K562 (cell line): ENCODE measurements around the gene SLCO2A1. TPM values are rescaled to one million over a fixed set of nuclear protein-coding genes. Genes with fewer than 3 reads are reported as not detected.

Source experiments
- CTCFL ChIP-seq: IDR thresholded peaks from 2 replicates; pipeline ENCODE4 v1.6.1; 2011; ENCODE audit warnings: borderline replicate concordance, low read depth, mild to moderate bottlenecking, moderate library complexity, low read length; ENCODE audit not compliant: insufficient read depth, poor library complexity, severe bottlenecking
- CUX1 ChIP-seq: fragments of 200-800 bp; sonication (Bioruptor generic); IDR thresholded peaks from 2 replicates; pipeline ENCODE4 v1.6.1; 2016; ENCODE audit warnings: missing genetic modification characterization, missing compliant biosample characterization
- DNMT1 ChIP-seq: fragments of 450-650 bp; IDR thresholded peaks from 2 replicates; pipeline ENCODE4 v1.6.1; 2016; ENCODE audit warnings: antibody characterized with exemption, mild to moderate bottlenecking
- JUNB ChIP-seq: fragments of 450-650 bp; formaldehyde crosslinking; conservative IDR thresholded peaks from 2 replicates; pipeline ENCODE4 v1.4.0; 2020; ENCODE audit warnings: mild to moderate bottlenecking
- KLF1 ChIP-seq: fragments of 450-650 bp; IDR thresholded peaks from 2 replicates; pipeline ENCODE4 v1.6.1; 2016; ENCODE audit warnings: missing genetic modification characterization, missing compliant biosample characterization
- MAFK ChIP-seq: IDR thresholded peaks from 2 replicates; pipeline ENCODE4 v1.6.1; 2011; ENCODE audit warnings: low read length, improper control_type of control experiment
- NFIC ChIP-seq: fragments of 450-650 bp; IDR thresholded peaks from 2 replicates; pipeline ENCODE4 v1.6.1; 2017; ENCODE audit warnings: mild to moderate bottlenecking, inconsistent platforms
- PHB2 ChIP-seq: fragments of 450-650 bp; IDR thresholded peaks from 2 replicates; pipeline ENCODE4 v1.6.1; 2017; ENCODE audit warnings: low read depth
- SETDB1 ChIP-seq: IDR thresholded peaks from one replicate; pipeline ENCODE4 v1.6.1; 2012; ENCODE audit warnings: low read length, control low read depth, inconsistent platforms
- SMAD2 ChIP-seq: fragments of 150-350 bp; IDR thresholded peaks from 2 replicates; pipeline ENCODE4 v1.6.1; 2014; ENCODE audit warnings: low read depth, mild to moderate bottlenecking, low read length
- TAL1 ChIP-seq: fragments of 450-650 bp; IDR thresholded peaks from 2 replicates; pipeline ENCODE4 v1.6.1; 2016; ENCODE audit warnings: mild to moderate bottlenecking
- TCF7L2 ChIP-seq: fragments of 150-350 bp; IDR thresholded peaks from 2 replicates; pipeline ENCODE4 v1.6.1; 2016; ENCODE audit warnings: low read depth, mild to moderate bottlenecking, low read length, moderate library complexity
- THRB ChIP-seq: fragments of 450-650 bp; formaldehyde crosslinking; conservative IDR thresholded peaks from 2 replicates; pipeline ENCODE4 v1.4.0; 2022; ENCODE audit warnings: mild to moderate bottlenecking, missing genetic modification characterization
- ZFP36 ChIP-seq: fragments of 150-350 bp; IDR thresholded peaks from 2 replicates; pipeline ENCODE4 v1.6.1; 2018; ENCODE audit warnings: low read length, low read depth; ENCODE audit not compliant: partially characterized antibody
- ZNF655 ChIP-seq: fragments of 250-450 bp; sonication (Bioruptor Pico); IDR thresholded peaks from 2 replicates; pipeline ENCODE4 v1.5.0; 2021
- ZNF696 ChIP-seq: fragments of 250-450 bp; sonication (Bioruptor Pico); conservative IDR thresholded peaks from 2 replicates; pipeline ENCODE4 v1.4.0; 2020; ENCODE audit warnings: mild to moderate bottlenecking, moderate library complexity
- ZNF766 ChIP-seq: fragments of 200-800 bp; sonication (Bioruptor generic); conservative IDR thresholded peaks from 2 replicates; pipeline ENCODE4 v1.6.1; 2016; ENCODE audit warnings: missing genetic modification characterization, missing compliant biosample characterization
- polyA plus RNA-seq, 8 experiments: library from polyadenylated mRNA; depleted of rRNA in 4 of 8; stranded (reverse) in 5 of 8; unstranded in 3 of 8; fragments of >200 nt; fragmentation: Nextera tagmentation in 2 of 8; fragmentation: Illumina TruSeq in 1 of 8; extraction: Ambion mirVana in 2 of 8; extraction: Trizol in 1 of 8; gene quantifications; 2 replicates each; pipeline versions ENCODE4 v1.2.1 to v1.2.3, GENCODE V29; 2011 to 2014; ENCODE audit warnings: inconsistent platforms in 1 of 8, missing spikeins in 1 of 8
- total RNA-seq, 7 experiments: library from RNA; depleted of rRNA in 6 of 7; stranded (reverse); fragments of >200 nt in 6 of 7; fragmentation: Illumina TruSeq in 2 of 7; extraction: Trizol in 2 of 7; gene quantifications; 2 replicates each; pipeline versions ENCODE4 v1.2.1 to v1.2.3, GENCODE V29; 2011 to 2021; ENCODE audit warnings: low replicate concordance in 1 of 7
- TF ChIP-seq, protein P1 (sequence below): sonication (generic); formaldehyde crosslinking; IDR thresholded peaks from 2 replicates; pipeline ENCODE4 v1.8.0; 2022; ENCODE audit warnings: mild to moderate bottlenecking, missing genetic modification reagents

The SLCO2A1 gene
- total and polyA plus RNA-seq, 9 of the 15 experiments (the other 6 are each of a cell fraction or from before 2014, with no cell fraction given), result 0.16 to 1.0 TPM; not detected in 7

DNA sequence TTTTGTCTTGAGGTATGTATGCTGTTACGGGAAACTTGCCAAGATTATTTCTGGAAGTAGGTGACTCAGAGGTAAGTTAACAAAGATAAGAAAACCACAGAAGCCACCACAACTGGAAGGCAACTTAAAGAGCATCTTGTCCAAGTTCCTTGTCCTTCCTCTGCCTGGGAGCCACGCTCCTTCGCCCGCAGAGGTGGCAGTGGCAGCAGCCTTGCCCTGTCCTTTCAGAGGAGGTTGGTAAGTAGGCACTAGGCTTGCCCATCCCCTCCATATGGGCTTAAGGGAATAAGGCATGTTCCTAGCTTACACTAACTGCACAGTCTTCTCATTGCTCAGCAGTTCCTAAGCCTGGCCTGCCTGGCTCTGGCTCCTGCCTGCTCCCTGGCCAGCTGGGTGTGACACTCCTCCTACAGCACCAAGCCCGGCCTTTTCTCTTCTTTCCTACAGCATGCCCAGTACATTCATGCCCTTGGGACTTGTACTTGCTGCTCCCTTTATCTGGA is 86.0 kb downstream of the SLCO2A1 start (continued):
- no peak for TF ChIP-seq SETDB1
- no peak for TF ChIP-seq KLF1 (tag)
- TF ChIP-seq TAL1, result peak; percentile 60
- no peak for TF ChIP-seq ZNF766 (CRISPR knock-in tag)
- no peak for TF ChIP-seq PHB2
- no peak for TF ChIP-seq MAFK
- no peak for TF ChIP-seq TCF7L2
- TF ChIP-seq DNMT1, result no peak
- TF ChIP-seq ZNF655, result no peak
- no peak for TF ChIP-seq ZFP36
- no peak; the same call in 1 of the 2 replicates for TF ChIP-seq JUNB (CRISPR knock-in tag)
- no peak for TF ChIP-seq ZNF696
- TF ChIP-seq THRB, result no peak
- TF ChIP-seq CTCFL, result no peak
- peak; percentile 96 for TF ChIP-seq NFIC
- no peak for TF ChIP-seq SMAD2
- no peak for TF ChIP-seq CUX1
- TF ChIP-seq, protein P1, sequence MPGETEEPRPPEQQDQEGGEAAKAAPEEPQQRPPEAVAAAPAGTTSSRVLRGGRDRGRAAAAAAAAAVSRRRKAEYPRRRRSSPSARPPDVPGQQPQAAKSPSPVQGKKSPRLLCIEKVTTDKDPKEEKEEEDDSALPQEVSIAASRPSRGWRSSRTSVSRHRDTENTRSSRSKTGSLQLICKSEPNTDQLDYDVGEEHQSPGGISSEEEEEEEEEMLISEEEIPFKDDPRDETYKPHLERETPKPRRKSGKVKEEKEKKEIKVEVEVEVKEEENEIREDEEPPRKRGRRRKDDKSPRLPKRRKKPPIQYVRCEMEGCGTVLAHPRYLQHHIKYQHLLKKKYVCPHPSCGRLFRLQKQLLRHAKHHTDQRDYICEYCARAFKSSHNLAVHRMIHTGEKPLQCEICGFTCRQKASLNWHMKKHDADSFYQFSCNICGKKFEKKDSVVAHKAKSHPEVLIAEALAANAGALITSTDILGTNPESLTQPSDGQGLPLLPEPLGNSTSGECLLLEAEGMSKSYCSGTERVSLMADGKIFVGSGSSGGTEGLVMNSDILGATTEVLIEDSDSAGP (CRISPR knock-in tag), result no peak
